ENCODE data around the gene AK4.
"Not testable (repeated sequence)": the region's sequence is repeated elsewhere in the genome, so short reads cannot be mapped to it uniquely, and the experiment has no call there.

DNA sequence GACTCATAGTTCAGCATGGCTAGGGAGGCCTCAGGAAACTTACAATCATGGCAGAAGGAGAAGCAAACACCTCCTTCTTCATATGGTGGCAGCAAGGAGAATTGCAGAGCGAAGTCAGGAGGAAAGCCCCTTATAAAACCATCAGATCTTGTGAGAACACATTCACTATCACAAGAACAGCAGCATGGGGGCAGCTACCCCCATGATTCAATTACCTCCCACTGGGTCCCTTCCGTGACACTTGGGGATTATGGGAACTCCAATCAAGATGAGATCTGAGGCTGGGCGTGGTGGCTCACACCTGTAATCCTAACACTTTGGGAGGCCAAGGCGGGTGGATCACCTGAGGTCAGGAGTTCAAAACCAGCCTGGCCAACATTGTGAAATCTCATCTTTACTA lies 18.9 kb upstream of the AK4 start:
- not testable (repeated sequence) for TF ChIP-seq EZH2phosphoT487 (IDR thresholded peaks at IDR 0.05; ENCODE audit: low read depth, severe bottlenecking, unreplicated experiment); EZH2 (IDR thresholded peaks at IDR 0.05; ENCODE audit: borderline replicate concordance)
- TF ChIP-seq, protein P1, sequence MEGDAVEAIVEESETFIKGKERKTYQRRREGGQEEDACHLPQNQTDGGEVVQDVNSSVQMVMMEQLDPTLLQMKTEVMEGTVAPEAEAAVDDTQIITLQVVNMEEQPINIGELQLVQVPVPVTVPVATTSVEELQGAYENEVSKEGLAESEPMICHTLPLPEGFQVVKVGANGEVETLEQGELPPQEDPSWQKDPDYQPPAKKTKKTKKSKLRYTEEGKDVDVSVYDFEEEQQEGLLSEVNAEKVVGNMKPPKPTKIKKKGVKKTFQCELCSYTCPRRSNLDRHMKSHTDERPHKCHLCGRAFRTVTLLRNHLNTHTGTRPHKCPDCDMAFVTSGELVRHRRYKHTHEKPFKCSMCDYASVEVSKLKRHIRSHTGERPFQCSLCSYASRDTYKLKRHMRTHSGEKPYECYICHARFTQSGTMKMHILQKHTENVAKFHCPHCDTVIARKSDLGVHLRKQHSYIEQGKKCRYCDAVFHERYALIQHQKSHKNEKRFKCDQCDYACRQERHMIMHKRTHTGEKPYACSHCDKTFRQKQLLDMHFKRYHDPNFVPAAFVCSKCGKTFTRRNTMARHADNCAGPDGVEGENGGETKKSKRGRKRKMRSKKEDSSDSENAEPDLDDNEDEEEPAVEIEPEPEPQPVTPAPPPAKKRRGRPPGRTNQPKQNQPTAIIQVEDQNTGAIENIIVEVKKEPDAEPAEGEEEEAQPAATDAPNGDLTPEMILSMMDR (IDR thresholded peaks at IDR 0.05; ENCODE audit: poor library complexity) = not testable (repeated sequence)
